AG04449 (cell line): ENCODE data around the gene SLCO6A1.

Source experiments
- CTCF ChIA-PET: fragments of 350-600 bp; formaldehyde crosslinking; extraction: SDS; loops from one replicate; lab custom pipeline; 2021; ENCODE audit warnings: antibody characterized with exemption; lab: Yijun Ruan, JAX
- POLR2A ChIA-PET: fragments of 400-600, 350-600 bp; formaldehyde crosslinking; extraction: SDS; loops from one replicate; lab custom pipeline; 2020; ENCODE audit warnings: antibody characterized with exemption, inconsistent platforms; lab: Yijun Ruan, JAX
- DNase-seq: peaks from one replicate; pipeline ENCODE4 v3.0.0-alpha.2; 2010; ENCODE audit warnings: low read depth, low spot score
- H3K4me3 ChIP-seq: 2 replicates; pipeline ENCODE4 v1.5.1; 2011; ENCODE audit warnings: low read depth, mild to moderate bottlenecking, control low read depth, low read length
- CTCF ChIP-seq: IDR thresholded peaks from one replicate; pipeline ENCODE4 v1.5.1; 2011; ENCODE audit warnings: mild to moderate bottlenecking, moderate library complexity, low read length, control low read depth, inconsistent platforms; ENCODE audit not compliant: insufficient read depth; ENCODE audit errors: missing control alignments

The SLCO6A1 gene, protein sequence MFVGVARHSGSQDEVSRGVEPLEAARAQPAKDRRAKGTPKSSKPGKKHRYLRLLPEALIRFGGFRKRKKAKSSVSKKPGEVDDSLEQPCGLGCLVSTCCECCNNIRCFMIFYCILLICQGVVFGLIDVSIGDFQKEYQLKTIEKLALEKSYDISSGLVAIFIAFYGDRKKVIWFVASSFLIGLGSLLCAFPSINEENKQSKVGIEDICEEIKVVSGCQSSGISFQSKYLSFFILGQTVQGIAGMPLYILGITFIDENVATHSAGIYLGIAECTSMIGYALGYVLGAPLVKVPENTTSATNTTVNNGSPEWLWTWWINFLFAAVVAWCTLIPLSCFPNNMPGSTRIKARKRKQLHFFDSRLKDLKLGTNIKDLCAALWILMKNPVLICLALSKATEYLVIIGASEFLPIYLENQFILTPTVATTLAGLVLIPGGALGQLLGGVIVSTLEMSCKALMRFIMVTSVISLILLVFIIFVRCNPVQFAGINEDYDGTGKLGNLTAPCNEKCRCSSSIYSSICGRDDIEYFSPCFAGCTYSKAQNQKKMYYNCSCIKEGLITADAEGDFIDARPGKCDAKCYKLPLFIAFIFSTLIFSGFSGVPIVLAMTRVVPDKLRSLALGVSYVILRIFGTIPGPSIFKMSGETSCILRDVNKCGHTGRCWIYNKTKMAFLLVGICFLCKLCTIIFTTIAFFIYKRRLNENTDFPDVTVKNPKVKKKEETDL

DNA sequence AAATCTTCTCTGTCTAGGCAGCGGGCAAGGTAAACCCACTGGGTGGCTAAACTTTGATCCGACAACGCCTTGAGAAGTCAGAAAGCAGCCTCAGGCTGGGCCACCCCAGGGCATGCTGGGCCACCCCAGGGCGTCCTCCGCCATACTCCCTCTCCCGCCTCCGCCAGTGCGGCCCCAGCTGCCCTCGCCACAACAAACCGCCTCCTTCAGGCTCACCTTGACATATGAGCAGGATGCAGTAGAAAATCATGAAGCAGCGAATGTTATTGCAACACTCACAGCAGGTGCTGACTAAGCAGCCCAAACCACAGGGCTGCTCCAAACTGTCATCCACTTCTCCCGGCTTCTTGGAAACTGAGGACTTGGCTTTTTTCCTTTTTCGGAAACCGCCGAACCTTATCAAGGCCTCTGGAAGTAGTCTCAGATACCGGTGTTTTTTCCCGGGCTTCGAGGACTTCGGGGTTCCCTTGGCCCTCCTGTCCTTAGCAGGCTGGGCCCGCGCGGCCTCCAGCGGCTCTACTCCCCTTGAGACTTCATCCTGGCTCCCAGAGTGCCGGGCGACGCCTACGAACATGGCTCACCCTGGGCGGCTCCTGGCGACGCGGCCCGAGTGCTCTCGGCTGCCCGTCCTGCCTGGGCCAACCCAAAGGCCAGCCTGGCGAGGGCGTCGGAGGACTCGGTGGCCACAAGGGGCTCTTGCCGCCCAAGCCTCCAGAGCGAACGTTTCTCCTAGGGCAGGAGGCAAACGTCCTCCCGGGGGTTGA is at the start of gene SLCO6A1:
Gene SLCO6A1, minus strand, starts transcription at position 731 of the 764 bp plus-strand sequence. Its CDS starts 157 bp downstream, at position 574.
- CTCF ChIA-PET: no interaction called here
- no peak for TF ChIP-seq CTCF
- H3K4me3 ChIP-seq: no peak within 1 kb of the TSS
- DNase-seq: no peak
- POLR2A ChIA-PET: no interaction called here

DNA sequence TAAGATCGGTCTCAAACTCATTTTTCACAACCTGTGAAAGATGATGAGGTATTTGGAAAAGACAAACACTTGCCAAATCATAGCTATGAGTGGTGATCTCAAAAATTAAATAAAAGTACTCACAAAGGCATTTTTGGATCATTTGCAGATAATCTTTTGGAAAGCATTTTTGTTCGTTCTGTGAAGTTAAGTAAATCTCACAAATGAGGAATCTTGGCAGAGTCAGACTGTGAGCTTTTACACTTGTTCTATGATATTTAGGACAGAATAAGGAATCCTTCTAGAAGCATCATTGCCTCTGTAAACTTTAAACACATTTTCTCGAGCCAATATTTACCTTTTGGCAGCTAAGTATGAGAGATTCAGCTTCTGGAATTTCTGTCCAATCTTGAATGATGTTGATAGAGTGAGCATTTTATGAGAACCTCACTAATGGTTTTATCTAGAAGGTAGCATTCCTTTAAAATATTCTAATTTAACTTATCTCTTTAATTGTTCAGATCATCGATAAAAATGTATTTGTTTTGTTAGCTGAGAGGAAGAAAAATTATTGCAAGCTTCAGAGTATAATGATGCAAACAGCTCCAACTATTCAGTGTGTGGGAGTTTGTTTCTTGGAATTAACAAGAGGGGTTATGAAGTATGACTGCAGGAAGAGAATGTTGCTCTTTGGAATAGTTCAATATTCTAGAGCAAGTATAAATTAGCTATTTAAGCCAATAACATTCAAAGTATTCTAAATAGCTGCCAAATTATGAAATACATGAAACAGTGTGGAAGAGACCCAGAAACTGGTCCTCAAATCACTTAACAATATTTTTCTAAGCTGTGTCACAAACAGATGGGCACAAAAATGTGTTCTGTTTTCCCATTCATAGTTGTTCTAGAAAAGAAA is 48.6 kb upstream of the SLCO6A1 start:
- CTCF ChIA-PET: interaction anchor here (1.2 to 2.9 kb wide), 2 partner anchors 10 to 37 kb away, joined by 3 to 16 read pairs; no protein-coding TSS in a partner anchor
- no peak for TF ChIP-seq CTCF
- no peak for DNase-seq
- POLR2A ChIA-PET: no interaction called here
- H3K4me3 ChIP-seq: no peak overlapping the region

- H3K4me3 ChIP-seq: no peak overlapping the region
- no peak for DNase-seq
- POLR2A ChIA-PET: no interaction called here
- CTCF ChIA-PET: no interaction called here
- TF ChIP-seq CTCF: peak; percentile 15
These were observed 46.4 kb upstream of the SLCO6A1 start for GRCh38 chr5:102545175-102545574.

DNA sequence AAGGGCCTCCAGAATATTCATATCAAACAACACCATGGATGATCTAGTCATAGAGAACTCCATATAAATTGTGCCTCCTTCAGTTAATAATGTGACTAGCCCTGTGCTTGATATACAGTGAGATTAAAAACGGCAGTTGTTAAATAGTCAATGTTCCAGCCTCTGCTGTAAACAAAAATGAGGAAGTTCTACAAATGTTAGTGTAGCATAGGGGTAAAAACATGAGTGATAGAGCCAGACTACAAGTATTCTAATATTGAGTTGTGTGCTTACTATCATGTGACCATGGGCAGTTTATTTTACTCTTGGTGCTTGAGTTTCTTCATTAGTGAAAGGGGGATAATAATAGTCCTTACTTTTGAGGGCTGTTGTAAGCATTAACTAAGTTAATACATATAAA is 43.3 kb upstream of the SLCO6A1 start:
- DNase-seq: no peak
- no peak for TF ChIP-seq CTCF
- POLR2A ChIA-PET: no interaction called here
- CTCF ChIA-PET: no interaction called here
- no peak overlapping the region for H3K4me3 ChIP-seq

GRCh38 chr5:102539996-102540728 is 41.4 kb upstream of the SLCO6A1 start:
- H3K4me3 ChIP-seq: no peak overlapping the region
- no peak for TF ChIP-seq CTCF
- CTCF ChIA-PET: no interaction called here
- DNase-seq: no peak
- POLR2A ChIA-PET: no interaction called here
